Activated B cell treated with CpG ODN at 0.5 μM for 24 hours (primary cell): Measurements from ENCODE around the gene TRIM2. TPM values are rescaled to one million over a fixed set of nuclear protein-coding genes. Genes with fewer than 3 reads are reported as not detected.

Experiments
- ATAC-seq: fragments of 200-7000 bp; cut with Tn5 transposase; one replicate; pipeline ENCODE4 v1.10.0; 2021; ENCODE audit warnings: low read depth, mild to moderate bottlenecking, moderate library complexity
- CTCF ChIA-PET: fragments of 350-600 bp; sonication (Branson Sonifier 250); formaldehyde crosslinking; loops from one replicate; lab custom pipeline; 2021; ENCODE audit warnings: antibody characterized with exemption; lab: Charles Lee
- POLR2A ChIA-PET: fragments of 350-600 bp; sonication (Branson Sonifier 250); formaldehyde crosslinking; loops from one replicate; lab custom pipeline; 2021; ENCODE audit warnings: antibody characterized with exemption; lab: Charles Lee
- DNase-seq: peaks from one replicate; pipeline ENCODE4 v3.0.0; 2022
- H3K27ac Mint-ChIP-seq: one replicate; pipeline ENCODE4 v1.8.0; 2020; ENCODE audit warnings: mixed read lengths
- H3K27me3 Mint-ChIP-seq: one replicate; pipeline ENCODE4 v1.8.0; 2021; ENCODE audit warnings: mixed read lengths
- H3K36me3 Mint-ChIP-seq: one replicate; pipeline ENCODE4 v1.8.0; 2021; ENCODE audit warnings: low read depth, mixed read lengths
- H3K4me1 Mint-ChIP-seq: one replicate; pipeline ENCODE4 v1.8.0; 2021; ENCODE audit warnings: mixed read lengths
- H3K4me3 Mint-ChIP-seq: one replicate; pipeline ENCODE4 v1.8.0; 2020; ENCODE audit warnings: mild to moderate bottlenecking, mixed read lengths
- H3K9me3 Mint-ChIP-seq: one replicate; pipeline ENCODE4 v1.8.0; 2020; ENCODE audit warnings: mixed read lengths
- intact Hi-C: fragments of 100-400 bp; cut with micrococcal nuclease; formaldehyde crosslinking; loops from one replicate; pipeline ENCODE4 v1.15.1; 2024
- total RNA-seq: library from RNA; stranded (reverse); gene quantifications from 2 replicates; pipeline ENCODE4 v1.2.3, GENCODE V29; 2022
- TF ChIP-seq, protein P1 (sequence below): fragments of 200-600 bp; IDR thresholded peaks from one replicate; pipeline ENCODE4 v1.8.0; 2022; ENCODE audit warnings: antibody characterized with exemption, mild to moderate bottlenecking

Gene TRIM2
- total RNA-seq, 1 donor from 2014 or later = 5.1 TPM

DNA sequence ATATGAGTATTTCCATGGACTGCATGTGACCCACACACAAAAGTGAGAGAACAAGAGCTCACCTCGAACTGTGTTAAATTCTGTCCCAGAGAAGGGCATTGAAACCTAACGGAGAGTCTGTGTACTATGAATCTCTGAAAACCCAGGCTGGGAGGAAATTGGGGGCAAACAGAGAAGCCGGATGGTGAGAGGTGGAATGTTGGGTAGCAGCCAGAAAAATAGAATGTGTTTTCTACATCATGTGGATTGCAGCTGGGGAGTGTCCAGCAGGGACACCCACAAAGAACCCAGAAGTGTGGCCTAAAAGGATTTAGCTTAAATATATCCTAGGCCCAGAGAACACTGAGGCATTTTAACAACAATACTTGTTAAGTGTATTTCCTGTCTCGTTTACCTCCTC, 178.9 kb downstream of the TRIM2 start:
- intact Hi-C loops = no loop called here
- Mint-ChIP-seq H3K27ac (no peak overlapping the region), H3K4me3 (no peak overlapping the region), H3K36me3 (no peaks in the 10 kb centered on the region), H3K9me3 (no peaks in the 10 kb centered on the region), H3K4me1 (peaks cover 10% of the 10 kb centered on the region), H3K27me3 (no peaks in the 10 kb centered on the region)
- ChIA-PET CTCF (no interaction called here), POLR2A (no interaction called here)
- no peak for ATAC-seq
- no peak for DNase-seq
- TF ChIP-seq, protein P1, sequence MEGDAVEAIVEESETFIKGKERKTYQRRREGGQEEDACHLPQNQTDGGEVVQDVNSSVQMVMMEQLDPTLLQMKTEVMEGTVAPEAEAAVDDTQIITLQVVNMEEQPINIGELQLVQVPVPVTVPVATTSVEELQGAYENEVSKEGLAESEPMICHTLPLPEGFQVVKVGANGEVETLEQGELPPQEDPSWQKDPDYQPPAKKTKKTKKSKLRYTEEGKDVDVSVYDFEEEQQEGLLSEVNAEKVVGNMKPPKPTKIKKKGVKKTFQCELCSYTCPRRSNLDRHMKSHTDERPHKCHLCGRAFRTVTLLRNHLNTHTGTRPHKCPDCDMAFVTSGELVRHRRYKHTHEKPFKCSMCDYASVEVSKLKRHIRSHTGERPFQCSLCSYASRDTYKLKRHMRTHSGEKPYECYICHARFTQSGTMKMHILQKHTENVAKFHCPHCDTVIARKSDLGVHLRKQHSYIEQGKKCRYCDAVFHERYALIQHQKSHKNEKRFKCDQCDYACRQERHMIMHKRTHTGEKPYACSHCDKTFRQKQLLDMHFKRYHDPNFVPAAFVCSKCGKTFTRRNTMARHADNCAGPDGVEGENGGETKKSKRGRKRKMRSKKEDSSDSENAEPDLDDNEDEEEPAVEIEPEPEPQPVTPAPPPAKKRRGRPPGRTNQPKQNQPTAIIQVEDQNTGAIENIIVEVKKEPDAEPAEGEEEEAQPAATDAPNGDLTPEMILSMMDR = no peak

DNA sequence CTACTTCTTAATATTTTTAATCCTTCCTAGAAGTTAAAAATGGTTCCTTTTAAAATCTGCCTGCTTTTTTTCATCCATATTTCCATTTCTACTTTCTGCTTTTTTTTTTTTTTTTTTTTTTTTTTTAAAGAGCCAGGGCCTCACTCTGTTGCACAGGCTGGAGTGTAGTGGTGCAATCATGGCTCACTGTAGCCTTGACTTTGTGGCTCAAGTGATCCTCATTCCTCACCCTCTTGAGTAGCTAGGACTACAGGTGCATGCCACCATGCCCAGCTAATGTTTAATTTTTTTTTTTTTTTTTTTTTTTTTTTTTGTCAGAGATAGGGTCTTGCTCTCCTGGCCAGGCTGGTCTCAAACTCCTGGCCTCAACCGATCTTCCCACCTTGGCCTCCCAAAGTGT, 179.9 kb downstream of the TRIM2 start:
- H3K36me3 Mint-ChIP-seq = no peaks in the 10 kb centered on the region
- ChIA-PET CTCF (no interaction called here), POLR2A (interaction anchor here (0.6 kb wide), 1 partner anchor 220 kb away, joined by 4 read pairs; no protein-coding TSS in a partner anchor)
- TF ChIP-seq, protein P1 = no peak
- no peak overlapping the region for H3K27ac Mint-ChIP-seq
- DNase-seq (no peak), ATAC-seq (no peak)
- no peak overlapping the region for H3K4me3 Mint-ChIP-seq
- no peaks in the 10 kb centered on the region for H3K27me3 Mint-ChIP-seq
- intact Hi-C loops = no loop called here
- no peaks in the 10 kb centered on the region for H3K9me3 Mint-ChIP-seq
- peaks cover 4% of the 10 kb centered on the region for H3K4me1 Mint-ChIP-seq

DNA sequence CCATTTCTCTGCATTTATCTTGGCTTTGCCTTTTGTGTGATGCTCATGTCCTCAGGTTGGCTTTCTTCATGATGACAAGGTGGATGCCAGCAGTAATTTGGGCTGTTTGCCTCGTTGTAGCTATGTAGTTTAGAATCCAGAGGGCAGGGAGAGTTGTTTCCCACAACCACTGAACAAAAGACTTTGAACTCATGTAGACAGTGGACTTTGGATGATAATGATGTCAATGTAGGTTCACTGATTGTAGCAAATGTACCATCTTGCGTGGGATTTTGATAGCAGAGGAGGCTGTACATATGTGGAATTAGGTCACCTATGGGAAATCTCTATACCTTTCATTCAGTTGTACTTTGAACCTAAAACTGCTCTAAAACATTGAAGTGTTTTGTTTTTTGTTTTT, 181.5 kb downstream of the TRIM2 start:
- Mint-ChIP-seq H3K27me3 (no peaks in the 10 kb centered on the region), H3K27ac (no peak overlapping the region), H3K36me3 (no peaks in the 10 kb centered on the region), H3K4me3 (no peak overlapping the region), H3K4me1 (no peaks in the 10 kb centered on the region), H3K9me3 (no peaks in the 10 kb centered on the region)
- TF ChIP-seq, protein P1 = no peak
- no peak for ATAC-seq
- ChIA-PET POLR2A (no interaction called here), CTCF (no interaction called here)
- no peak for DNase-seq
- intact Hi-C loops = loop anchor here (1.0 kb wide), 1 partner anchor 18 kb away; no protein-coding TSS in a partner anchor

DNA sequence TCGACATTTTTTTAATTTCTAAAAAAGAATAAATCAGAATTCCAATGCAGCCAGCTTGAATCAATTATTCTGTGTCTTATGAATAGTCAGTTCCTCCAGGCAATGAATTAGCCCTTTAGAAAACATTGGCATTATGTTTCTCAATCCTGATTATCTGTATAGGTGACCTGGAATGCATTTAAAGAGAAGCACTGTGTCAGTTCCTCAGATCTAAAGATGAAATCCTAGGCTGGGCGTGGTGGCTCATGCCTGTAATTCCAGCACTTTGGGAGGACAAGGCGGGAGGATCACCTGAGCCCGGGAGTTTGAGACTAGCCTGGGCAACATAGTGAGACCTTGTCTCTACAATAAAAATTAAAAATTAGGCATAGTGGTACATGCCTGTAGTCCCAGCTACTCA, 183.7 kb downstream of the TRIM2 start:
- Mint-ChIP-seq H3K27me3 (no peaks in the 10 kb centered on the region), H3K27ac (no peak overlapping the region)
- POLR2A ChIA-PET = no interaction called here

More for the DNA sequence above, 183.7 kb downstream of the TRIM2 start:
- H3K4me3 Mint-ChIP-seq = no peak overlapping the region
- TF ChIP-seq, protein P1 = no peak
- DNase-seq (no peak), ATAC-seq (no peak)
- H3K9me3 Mint-ChIP-seq = no peaks in the 10 kb centered on the region
- no peaks in the 10 kb centered on the region for H3K4me1 Mint-ChIP-seq
- no peaks in the 10 kb centered on the region for H3K36me3 Mint-ChIP-seq
- intact Hi-C loops = no loop called here
- CTCF ChIA-PET = no interaction called here

Other genes starting within 250 kb of the TRIM2 start
- 0.27 and 0.53 TPM in 2 replicates for gene MND1, start 140.2 kb downstream of the TRIM2 start, total RNA-seq